Muscle layer of colon (tissue), 2 donors: ENCODE measurements around the gene CNTN4.

ENCODE experiments used
- H3K27ac ChIP-seq: one replicate; pipeline ENCODE4 v1.7.0; 2013; ENCODE audit warnings: low read depth, mild to moderate bottlenecking, low read length, moderate library complexity
- H3K27me3 ChIP-seq, 2 donors: one replicate each; pipeline ENCODE4 v1.7.0; 2013; ENCODE audit warnings: low read length in 2 of 2, mild to moderate bottlenecking in 2 of 2; ENCODE audit not compliant: insufficient read depth in 2 of 2, control insufficient read depth in 1 of 2
- H3K36me3 ChIP-seq: one replicate; pipeline ENCODE4 v1.7.0; 2013; ENCODE audit warnings: mild to moderate bottlenecking, low read length; ENCODE audit not compliant: insufficient read depth
- H3K4me1 ChIP-seq: one replicate; pipeline ENCODE4 v1.7.0; 2013; ENCODE audit warnings: mild to moderate bottlenecking, low read length; ENCODE audit not compliant: insufficient read depth
- H3K4me3 ChIP-seq, 2 donors: one replicate each; pipeline ENCODE4 v1.7.0; 2013; ENCODE audit warnings: low read length in 2 of 2, low read depth in 1 of 2, mild to moderate bottlenecking in 1 of 2, moderate library complexity in 1 of 2
- H3K9ac ChIP-seq: one replicate; pipeline ENCODE4 v1.7.0; 2013; ENCODE audit warnings: low read length
- H3K9me3 ChIP-seq: one replicate; pipeline ENCODE4 v1.7.0; 2013; ENCODE audit warnings: mild to moderate bottlenecking, low read length
- donor health status: abdominal sarcoma.
- donor health status: Adenocarcinoma of cecum.

Gene CNTN4

DNA sequence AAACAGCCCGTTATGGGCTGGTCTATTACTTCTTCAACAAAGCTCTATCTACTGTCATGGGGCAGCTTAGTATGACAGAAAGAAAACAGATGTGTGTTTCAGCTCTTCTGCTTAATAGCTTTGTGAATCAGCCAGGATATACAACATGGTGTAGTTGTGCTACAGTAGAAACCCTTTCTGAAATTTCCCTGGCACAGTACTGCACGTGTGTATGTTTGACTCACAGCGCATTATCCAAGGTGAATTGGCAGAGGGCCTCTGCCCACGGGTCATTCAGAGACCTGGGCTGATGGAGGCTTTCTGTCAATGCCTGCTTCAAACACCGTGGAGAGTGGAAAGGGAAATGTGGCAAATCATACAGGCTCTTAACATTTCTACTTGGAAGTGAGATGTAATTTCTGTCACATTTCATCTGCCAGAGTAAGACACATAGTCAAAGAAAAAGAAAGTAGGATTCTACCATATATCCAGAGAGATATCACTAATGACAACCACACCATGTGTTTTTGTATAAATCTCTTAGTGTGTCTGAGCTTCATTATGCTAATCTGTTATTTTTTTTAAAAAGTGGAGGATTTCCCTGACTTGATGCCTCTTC, 505.1 kb downstream of the CNTN4 start:
- Histone ChIP-seq H3K36me3 (no peaks in the 10 kb centered on the region), H3K4me1 (no peaks in the 10 kb centered on the region), H3K4me3 (no peak overlapping the region), H3K27me3 (no peaks in the 10 kb centered on the region), H3K9ac (no peak overlapping the region), H3K27ac (no peak overlapping the region), H3K9me3 (no peaks in the 10 kb centered on the region)

GRCh38 chr3:2614578-2614977, 515.9 kb downstream of the CNTN4 start:
- Histone ChIP-seq H3K27ac (no peak overlapping the region), H3K9me3 (no peaks in the 10 kb centered on the region), H3K36me3 (no peaks in the 10 kb centered on the region), H3K27me3 (no peaks in the 10 kb centered on the region), H3K9ac (no peak overlapping the region), H3K4me3 (no peak overlapping the region), H3K4me1 (no peaks in the 10 kb centered on the region)

DNA sequence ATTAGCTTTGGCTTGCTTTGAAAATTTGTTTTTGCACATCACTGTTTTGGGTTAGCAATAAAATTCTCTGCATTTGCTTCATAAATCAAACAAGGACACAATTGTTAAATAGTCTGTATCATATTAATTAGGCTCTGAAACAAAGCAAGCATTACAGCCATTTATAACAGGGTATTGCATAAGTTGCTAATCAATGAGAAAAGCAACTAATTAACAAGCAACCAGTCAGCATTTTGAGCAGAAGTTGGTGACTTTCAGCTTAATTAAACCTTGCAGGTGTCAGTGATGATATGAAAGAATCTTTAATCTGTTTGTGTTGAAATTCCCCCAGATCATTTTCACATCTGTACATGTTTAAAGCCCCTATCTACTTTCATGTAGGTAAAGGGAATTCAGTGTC, 516.4 kb downstream of the CNTN4 start:
- Histone ChIP-seq H3K4me1 (no peaks in the 10 kb centered on the region), H3K9me3 (no peaks in the 10 kb centered on the region), H3K9ac (no peak overlapping the region), H3K27me3 (no peaks in the 10 kb centered on the region), H3K27ac (no peak overlapping the region), H3K36me3 (no peaks in the 10 kb centered on the region), H3K4me3 (no peak overlapping the region)

DNA sequence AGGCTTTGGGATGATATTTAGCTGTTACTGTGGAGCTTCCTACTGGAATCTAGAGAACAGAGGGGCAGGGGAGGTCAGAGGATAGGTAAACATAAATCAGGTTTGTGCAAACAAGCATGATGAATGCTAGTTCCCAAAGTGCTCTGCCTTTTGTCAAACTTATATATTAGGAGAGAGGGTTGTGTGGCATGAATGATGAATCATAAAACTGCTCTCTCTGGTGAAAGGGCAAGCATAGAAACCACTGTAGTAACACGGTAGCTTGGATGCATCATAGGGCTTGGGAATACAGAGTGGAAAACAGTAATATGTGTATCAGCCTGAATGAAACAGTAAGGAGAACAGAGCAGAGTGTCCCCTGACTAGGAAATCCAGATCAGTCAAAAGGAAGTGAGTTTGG, 524.8 kb downstream of the CNTN4 start:
- H3K4me1 ChIP-seq = no peaks in the 10 kb centered on the region
- H3K9me3 ChIP-seq = no peaks in the 10 kb centered on the region
- H3K27me3 ChIP-seq = no peaks in the 10 kb centered on the region
- no peak overlapping the region for H3K27ac ChIP-seq
- no peaks in the 10 kb centered on the region for H3K36me3 ChIP-seq
- no peak overlapping the region for H3K4me3 ChIP-seq
- H3K9ac ChIP-seq = no peak overlapping the region

DNA sequence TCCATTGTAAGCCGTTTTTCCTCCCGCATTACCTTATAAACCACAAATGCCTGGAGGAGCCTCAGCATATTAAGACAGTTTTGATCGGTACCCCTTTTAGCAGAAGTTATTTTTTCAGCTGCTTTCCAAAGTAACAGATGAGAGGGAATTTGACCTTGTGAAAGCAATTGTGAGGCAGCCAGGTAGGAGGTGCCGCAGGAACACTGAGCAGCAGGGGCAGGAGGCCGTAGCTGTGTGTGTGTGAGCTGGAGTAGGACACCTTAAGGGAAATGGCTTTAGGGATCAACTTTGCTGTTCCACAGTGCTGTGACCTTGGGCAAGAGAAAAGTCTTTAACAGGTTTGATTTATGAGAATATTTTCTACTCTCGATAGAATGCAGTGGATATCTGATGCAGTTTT, 529.5 kb downstream of the CNTN4 start:
- no peaks in the 10 kb centered on the region for H3K4me1 ChIP-seq

DNA sequence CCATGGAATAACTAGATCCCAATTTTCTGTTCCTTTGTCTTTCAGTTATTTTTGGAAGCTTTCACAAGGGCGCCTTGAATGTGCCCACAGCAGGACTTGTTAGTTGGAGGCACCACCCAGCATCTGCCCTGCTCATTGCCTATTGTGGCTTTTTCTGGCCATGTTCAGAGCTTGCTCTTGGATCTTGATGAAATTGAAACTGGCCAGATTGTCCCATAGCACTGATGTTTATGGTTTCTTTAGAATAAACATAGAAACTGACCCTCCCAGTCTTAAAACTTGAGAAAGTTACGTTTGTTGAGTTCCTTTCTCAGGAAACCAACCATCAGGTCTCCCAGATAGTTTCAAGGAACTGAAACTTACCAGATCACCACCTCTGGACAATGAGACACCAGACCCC, 536.8 kb downstream of the CNTN4 start:
- no peaks in the 10 kb centered on the region for H3K4me1 ChIP-seq
- no peak overlapping the region for H3K4me3 ChIP-seq
- H3K27me3 ChIP-seq = no peaks in the 10 kb centered on the region
- H3K27ac ChIP-seq = no peak overlapping the region
- H3K36me3 ChIP-seq = no peaks in the 10 kb centered on the region
- H3K9ac ChIP-seq = no peak overlapping the region
- H3K9me3 ChIP-seq = no peaks in the 10 kb centered on the region

More for the DNA sequence above, 529.5 kb downstream of the CNTN4 start:
- Histone ChIP-seq H3K9me3 (no peaks in the 10 kb centered on the region), H3K27ac (no peak overlapping the region), H3K9ac (no peak overlapping the region), H3K36me3 (no peaks in the 10 kb centered on the region), H3K4me3 (no peak overlapping the region), H3K27me3 (no peaks in the 10 kb centered on the region)

GRCh38 chr3:2643606-2644005, 544.9 kb downstream of the CNTN4 start:
- Histone ChIP-seq H3K4me3 (no peak overlapping the region), H3K9ac (no peak overlapping the region), H3K9me3 (no peaks in the 10 kb centered on the region), H3K36me3 (no peaks in the 10 kb centered on the region), H3K27me3 (no peaks in the 10 kb centered on the region), H3K4me1 (no peaks in the 10 kb centered on the region), H3K27ac (no peak overlapping the region)

- Histone ChIP-seq H3K36me3 (no peaks in the 10 kb centered on the region), H3K27ac (no peak overlapping the region), H3K9me3 (no peaks in the 10 kb centered on the region), H3K27me3 (no peaks in the 10 kb centered on the region), H3K4me1 (no peaks in the 10 kb centered on the region), H3K4me3 (no peak overlapping the region), H3K9ac (no peak overlapping the region)
These were observed 546.3 kb downstream of the CNTN4 start for GRCh38 chr3:2645001-2645400.

DNA sequence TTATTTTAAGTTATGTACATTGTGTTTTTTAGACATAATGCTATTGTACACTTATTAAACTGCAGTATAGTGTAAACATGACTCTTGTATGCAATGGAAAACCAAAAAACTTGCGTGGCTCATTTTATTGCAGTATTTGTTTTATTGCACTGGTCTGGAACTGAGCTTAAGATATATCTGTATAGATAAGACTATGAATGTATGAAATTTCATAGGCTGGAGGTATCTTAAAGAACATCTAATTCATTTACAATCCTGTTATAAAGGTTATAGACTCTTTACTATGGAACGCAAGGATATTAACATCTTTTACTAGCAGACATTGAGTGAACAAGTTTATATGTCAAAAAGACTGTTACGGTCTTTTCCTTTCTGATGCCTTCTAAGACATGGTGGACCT, 552.1 kb downstream of the CNTN4 start:
- H3K27me3 ChIP-seq = no peaks in the 10 kb centered on the region
- H3K9ac ChIP-seq = no peak overlapping the region
- no peak overlapping the region for H3K4me3 ChIP-seq
- H3K9me3 ChIP-seq = no peaks in the 10 kb centered on the region
- no peaks in the 10 kb centered on the region for H3K4me1 ChIP-seq
- no peak overlapping the region for H3K27ac ChIP-seq
- no peaks in the 10 kb centered on the region for H3K36me3 ChIP-seq

- no peaks in the 10 kb centered on the region for H3K27me3 ChIP-seq
- H3K4me1 ChIP-seq = no peaks in the 10 kb centered on the region
- H3K9me3 ChIP-seq = no peaks in the 10 kb centered on the region
- H3K9ac ChIP-seq = no peak overlapping the region
- no peak overlapping the region for H3K4me3 ChIP-seq
- no peaks in the 10 kb centered on the region for H3K36me3 ChIP-seq
- no peak overlapping the region for H3K27ac ChIP-seq
These were observed 553.7 kb downstream of the CNTN4 start for GRCh38 chr3:2652386-2652785.

DNA sequence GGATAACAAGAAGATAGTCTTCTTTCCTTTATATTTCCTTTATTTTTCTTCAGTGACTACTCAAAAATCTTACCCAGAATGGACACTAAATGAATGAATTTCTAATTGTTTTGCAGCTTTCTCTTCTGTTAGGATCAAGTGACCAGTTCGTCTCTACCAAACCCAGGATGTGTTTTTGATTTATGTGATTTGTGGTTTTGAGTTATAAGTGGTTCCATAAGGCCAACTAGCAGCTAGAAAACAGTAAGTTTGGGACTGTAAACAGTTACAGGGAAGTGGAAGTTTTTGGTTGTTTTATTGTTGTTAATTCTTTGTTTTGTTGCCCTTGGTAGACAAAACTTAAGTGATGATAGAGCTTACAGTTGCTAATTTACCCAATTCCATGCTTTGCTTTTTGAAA, 555.0 kb downstream of the CNTN4 start:
- H3K9ac ChIP-seq = no peak overlapping the region
- H3K27me3 ChIP-seq = no peaks in the 10 kb centered on the region
- H3K4me3 ChIP-seq = no peak overlapping the region
- H3K27ac ChIP-seq = no peak overlapping the region
- H3K4me1 ChIP-seq = no peaks in the 10 kb centered on the region
- no peaks in the 10 kb centered on the region for H3K9me3 ChIP-seq
- H3K36me3 ChIP-seq = no peaks in the 10 kb centered on the region

GRCh38 chr3:2655229-2655701, 556.6 kb downstream of the CNTN4 start:
- H3K9me3 ChIP-seq = no peaks in the 10 kb centered on the region
- no peak overlapping the region for H3K9ac ChIP-seq
- no peaks in the 10 kb centered on the region for H3K27me3 ChIP-seq
- H3K4me3 ChIP-seq = no peak overlapping the region
- H3K36me3 ChIP-seq = no peaks in the 10 kb centered on the region
- H3K27ac ChIP-seq = no peak overlapping the region
- H3K4me1 ChIP-seq = no peaks in the 10 kb centered on the region
